GM23338 (cell line): ENCODE results near the gene MEIOB. TPM values are rescaled to one million over a fixed set of nuclear protein-coding genes. Genes with fewer than 3 reads are reported as not detected.
A peak's percentile ranks its signal among the peaks of the same experiment; 100 is the strongest.

Experiments used
- ATAC-seq: fragments of 200-7000 bp; cut with Tn5 transposase; 3 replicates; pipeline ENCODE4 v1.9.1; 2020
- DNase-seq: peaks from one replicate; pipeline ENCODE4 v3.0.0-alpha.2; 2015; ENCODE audit warnings: low spot score
- H2AFZ ChIP-seq: fragments of 200-600 bp; sonication (generic); 2 replicates; pipeline ENCODE4 v1.8.0; 2016; ENCODE audit warnings: antibody characterized with exemption, mild to moderate bottlenecking, moderate library complexity
- H3F3A ChIP-seq: fragments of 200-600 bp; sonication (generic); replicated peaks from 2 replicates; pipeline ENCODE4 v1.8.0; 2017; ENCODE audit warnings: antibody characterized with exemption, mixed run types, low read depth
- H3K27ac ChIP-seq: fragments of 200-600 bp; sonication (generic); 2 replicates; pipeline ENCODE4 v1.6.1; 2016; ENCODE audit warnings: low read depth
- H3K27me3 ChIP-seq: fragments of 200-600 bp; sonication (generic); 2 replicates; pipeline ENCODE4 v1.8.0; 2016; ENCODE audit warnings: mild to moderate bottlenecking, mixed run types, moderate library complexity; ENCODE audit not compliant: insufficient read depth
- H3K36me3 ChIP-seq: fragments of 200-600 bp; sonication (generic); 2 replicates; pipeline ENCODE4 v1.8.0; 2016; ENCODE audit warnings: mild to moderate bottlenecking; ENCODE audit not compliant: insufficient read depth
- H3K4me1 ChIP-seq: fragments of 200-600 bp; sonication (generic); 2 replicates; pipeline ENCODE4 v1.8.0; 2016; ENCODE audit warnings: mild to moderate bottlenecking, moderate library complexity; ENCODE audit not compliant: insufficient read depth
- H3K4me2 ChIP-seq: fragments of 200-600 bp; sonication (generic); 2 replicates; pipeline ENCODE4 v1.7.1; 2017; ENCODE audit warnings: mixed run types
- H3K4me3 ChIP-seq: fragments of 200-600 bp; sonication (generic); 2 replicates; pipeline ENCODE4 v1.6.1; 2016; ENCODE audit warnings: mixed run types
- H3K79me2 ChIP-seq: fragments of 200-600 bp; sonication (generic); replicated peaks from 2 replicates; pipeline ENCODE4 v1.8.0; 2017; ENCODE audit warnings: mild to moderate bottlenecking; ENCODE audit not compliant: insufficient read depth
- H3K9me2 ChIP-seq: fragments of 200-600 bp; sonication (generic); 2 replicates; pipeline ENCODE4 v1.8.0; 2017; ENCODE audit not compliant: insufficient read depth
- H4K20me1 ChIP-seq: fragments of 200-600 bp; sonication (generic); replicated peaks from 2 replicates; pipeline ENCODE4 v1.8.0; 2017; ENCODE audit warnings: mild to moderate bottlenecking; ENCODE audit not compliant: insufficient read depth
- H3K27ac Mint-ChIP-seq: 2 replicates; pipeline ENCODE4 v1.8.0; 2020; ENCODE audit warnings: inconsistent platforms, mild to moderate bottlenecking, moderate library complexity, mixed read lengths
- H3K27me3 Mint-ChIP-seq: 3 replicates; pipeline ENCODE4 v1.8.0; 2022; ENCODE audit warnings: low read depth, mild to moderate bottlenecking, moderate library complexity, mixed read lengths, inconsistent platforms; ENCODE audit not compliant: insufficient read depth, poor library complexity
- H3K36me3 Mint-ChIP-seq: 3 replicates; pipeline ENCODE4 v1.8.0; 2021; ENCODE audit warnings: low read depth, mild to moderate bottlenecking, inconsistent platforms, moderate library complexity, mixed read lengths
- H3K4me1 Mint-ChIP-seq: 3 replicates; pipeline ENCODE4 v1.8.0; 2020; ENCODE audit warnings: mild to moderate bottlenecking, inconsistent platforms, mixed read lengths
- H3K4me3 Mint-ChIP-seq: 3 replicates; pipeline ENCODE4 v1.8.0; 2021; ENCODE audit warnings: moderate library complexity, mild to moderate bottlenecking, inconsistent platforms, mixed read lengths
- H3K9me3 Mint-ChIP-seq: 3 replicates; pipeline ENCODE4 v1.8.0; 2020; ENCODE audit warnings: moderate library complexity, mild to moderate bottlenecking, inconsistent platforms, mixed read lengths
- CREB1 ChIP-seq: fragments of 250-450 bp; sonication (Bioruptor Pico); IDR thresholded peaks from 2 replicates; pipeline ENCODE4 v1.5.0; 2020; ENCODE audit warnings: low read depth, mild to moderate bottlenecking, moderate library complexity
- CTCF ChIP-seq, 2 experiments: fragments of 200-600 bp in 1 of 2; sonication (generic) in 1 of 2; conservative IDR thresholded peaks; 2 replicates each; pipeline versions ENCODE4 v1.5.1 to v1.6.1; 2016 to 2017; ENCODE audit warnings: antibody characterized with exemption in 2 of 2, low read depth in 2 of 2, mild to moderate bottlenecking in 2 of 2, moderate library complexity in 1 of 2
- ETS1 ChIP-seq: IDR thresholded peaks from 2 replicates; pipeline ENCODE4 v1.6.1; 2016; ENCODE audit warnings: antibody characterized with exemption
- EZH2 ChIP-seq: fragments of 200-600 bp; sonication (generic); IDR thresholded peaks from one replicate; pipeline ENCODE4 v1.8.0; 2017; ENCODE audit warnings: antibody characterized with exemption, mild to moderate bottlenecking, low read depth; ENCODE audit not compliant: unreplicated experiment
- EZH2phosphoT487 ChIP-seq: fragments of 200-600 bp; sonication (generic); IDR thresholded peaks from one replicate; pipeline ENCODE4 v1.8.1; 2018; ENCODE audit warnings: antibody characterized with exemption; ENCODE audit not compliant: unreplicated experiment
- NANOG ChIP-seq: IDR thresholded peaks from 2 replicates; pipeline ENCODE4 v1.6.1; 2016; ENCODE audit warnings: antibody characterized with exemption, borderline replicate concordance
- POLR2AphosphoS5 ChIP-seq: IDR thresholded peaks from 2 replicates; pipeline ENCODE4 v1.6.1; 2016; ENCODE audit warnings: antibody characterized with exemption, low read depth
- REST ChIP-seq: IDR thresholded peaks from one replicate; pipeline ENCODE4 v1.6.1; 2018; ENCODE audit warnings: antibody characterized with exemption; ENCODE audit not compliant: unreplicated experiment
- STAT1 ChIP-seq: IDR thresholded peaks from one replicate; pipeline ENCODE4 v1.6.1; 2016; ENCODE audit warnings: antibody characterized with exemption; ENCODE audit not compliant: unreplicated experiment
- polyA plus RNA-seq: library from polyadenylated mRNA; unstranded; fragments of >200 nt; fragmentation: Nextera tagmentation; extraction: Ambion mirVana; gene quantifications from 2 replicates; pipeline ENCODE4 v1.2.1, GENCODE V29; 2016
- total RNA-seq: library from RNA; depleted of rRNA; stranded (reverse); fragments of >200 nt; shearing (Covaris generic); gene quantifications from 2 replicates; pipeline ENCODE4 v1.2.3, GENCODE V29; 2014

MEIOB gene
- total and polyA plus RNA-seq, 2 experiments from 2014 or later = 7.3 to 8.7 TPM

GRCh38 chr16:1865902-1866690 is 5.9 kb downstream of the MEIOB start:
- Mint-ChIP-seq H3K9me3 (no peaks in the 10 kb centered on the region), H3K36me3 (no peaks in the 10 kb centered on the region), H3K27me3 (peaks cover 5% of the 10 kb centered on the region), H3K4me3 (no peak overlapping the region), H3K4me1 (no peaks in the 10 kb centered on the region), H3K27ac (no peak overlapping the region)
- H3K27ac ChIP-seq = no peak overlapping the region
- no peak overlapping the region for H3K4me2 ChIP-seq
- no peak for DNase-seq
- no peaks in the 10 kb centered on the region for H3K4me1 ChIP-seq
- no peaks in the 10 kb centered on the region for H3F3A ChIP-seq
- no peak overlapping the region for H2AFZ ChIP-seq
- no peak for ATAC-seq
- H3K79me2 ChIP-seq = no peaks in the 10 kb centered on the region
- no peaks in the 10 kb centered on the region for H4K20me1 ChIP-seq
- no peaks in the 10 kb centered on the region for H3K36me3 ChIP-seq
- H3K27me3 ChIP-seq = no peaks in the 10 kb centered on the region
- TF ChIP-seq EZH2 (no peak), ETS1 (no peak), EZH2phosphoT487 (no peak), POLR2AphosphoS5 (no peak)
- H3K4me3 ChIP-seq = no peak overlapping the region
- H3K9me2 ChIP-seq = no peaks in the 10 kb centered on the region

- TF ChIP-seq STAT1 = no peak
- no peak for TF ChIP-seq NANOG
- peak in 1 of 2 experiments; percentile 59 for TF ChIP-seq CTCF (conservative IDR thresholded peaks at IDR 0.05; ENCODE audit: low read depth in 2 of 2)
- TF ChIP-seq POLR2AphosphoS5 = no peak
- TF ChIP-seq REST = no peak
- no peak for TF ChIP-seq CREB1 (CRISPR knock-in tag)
- TF ChIP-seq EZH2 = no peak
- no peak for TF ChIP-seq EZH2phosphoT487
- Mint-ChIP-seq H3K27me3 (peaks cover 6% of the 10 kb centered on the region), H3K36me3 (no peaks in the 10 kb centered on the region), H3K4me1 (no peaks in the 10 kb centered on the region), H3K27ac (no peak overlapping the region), H3K4me3 (no peak overlapping the region), H3K9me3 (no peaks in the 10 kb centered on the region)
- Histone ChIP-seq H2AFZ (no peak overlapping the region), H3K27ac (no peak overlapping the region), H3K9me2 (no peaks in the 10 kb centered on the region), H3F3A (no peaks in the 10 kb centered on the region), H3K27me3 (no peaks in the 10 kb centered on the region), H3K4me3 (no peak overlapping the region), H4K20me1 (no peaks in the 10 kb centered on the region), H3K79me2 (no peaks in the 10 kb centered on the region), H3K36me3 (no peaks in the 10 kb centered on the region), H3K4me2 (no peak overlapping the region), H3K4me1 (no peaks in the 10 kb centered on the region)
- ATAC-seq = peak; percentile 58; the same call in 2 of the 3 replicates
- peak; percentile 49 for DNase-seq
Observed at GRCh38 chr16:1863681-1864460, 8.1 kb downstream of the MEIOB start.
